PC-9 (cell line): ENCODE results near the gene ATF6.

ENCODE experiments used
- CTCF ChIP-seq: fragments of 200-600 bp; sonication (generic); conservative IDR thresholded peaks from 2 replicates; pipeline ENCODE4 v1.6.1; 2017; ENCODE audit warnings: mixed run types, antibody characterized with exemption, mild to moderate bottlenecking, moderate library complexity
- EZH2 ChIP-seq: fragments of 200-600 bp; sonication (generic); IDR thresholded peaks from 2 replicates; pipeline ENCODE4 v1.8.0; 2017; ENCODE audit warnings: antibody characterized with exemption, low read depth

- TF ChIP-seq CTCF (no peak; the same call in 1 of the 2 replicates), EZH2 (no peak)
Measured at GRCh38 chr1:161787355-161787754, 21.2 kb downstream of the ATF6 start.
